WTC11 (cell line): ENCODE results near the gene UBE3C. TPM values are rescaled to one million over a fixed set of nuclear protein-coding genes. Genes with fewer than 3 reads are reported as not detected.
"Not testable (repeated sequence)": the region's sequence is repeated elsewhere in the genome, so short reads cannot be mapped to it uniquely, and the experiment has no call there.

Experiments
- ATAC-seq: fragments of 200-7000 bp; cut with Tn5 transposase; 2 replicates; pipeline ENCODE4 v1.10.0; 2021; ENCODE audit warnings: mild to moderate bottlenecking, moderate library complexity
- CTCF ChIA-PET: fragments of 300-600 bp; sonication (Branson Sonifier 250); formaldehyde crosslinking; loops from one replicate; lab custom pipeline; 2021; ENCODE audit warnings: antibody characterized with exemption; lab: Charles Lee
- POLR2A ChIA-PET: fragments of 350-600 bp; sonication (Branson Sonifier 250); formaldehyde crosslinking; loops from one replicate; lab custom pipeline; 2021; ENCODE audit warnings: antibody characterized with exemption; lab: Charles Lee
- DNase-seq: peaks from one replicate; pipeline ENCODE4 v3.0.0; 2021; ENCODE audit warnings: low spot score
- H3K27ac Mint-ChIP-seq: 2 replicates; pipeline ENCODE4 v1.8.0; 2021; ENCODE audit warnings: mixed read lengths
- H3K27me3 Mint-ChIP-seq: 2 replicates; pipeline ENCODE4 v1.8.0; 2021; ENCODE audit warnings: low read depth, mild to moderate bottlenecking, moderate library complexity, mixed read lengths
- H3K36me3 Mint-ChIP-seq: 2 replicates; pipeline ENCODE4 v1.8.0; 2021; ENCODE audit warnings: mixed read lengths
- H3K4me1 Mint-ChIP-seq: 2 replicates; pipeline ENCODE4 v1.8.0; 2022; ENCODE audit warnings: mixed read lengths
- H3K4me3 Mint-ChIP-seq: 2 replicates; pipeline ENCODE4 v1.8.0; 2021; ENCODE audit warnings: mild to moderate bottlenecking, moderate library complexity, mixed read lengths
- H3K9me3 Mint-ChIP-seq: 2 replicates; pipeline ENCODE4 v1.8.0; 2021; ENCODE audit warnings: mixed read lengths
- CBFB ChIP-seq: sonication (generic); formaldehyde crosslinking; IDR thresholded peaks from 2 replicates; pipeline ENCODE4 v1.8.1; 2022; ENCODE audit warnings: mild to moderate bottlenecking, low read depth, missing genetic modification reagents
- CREB1 ChIP-seq: sonication (generic); formaldehyde crosslinking; IDR thresholded peaks from 2 replicates; pipeline ENCODE4 v1.8.0; 2023; ENCODE audit warnings: mild to moderate bottlenecking, missing genetic modification reagents
- ETV6 ChIP-seq: sonication (generic); formaldehyde crosslinking; IDR thresholded peaks from 2 replicates; pipeline ENCODE4 v1.8.1; 2022; ENCODE audit warnings: mild to moderate bottlenecking, missing genetic modification reagents
- FOXJ3 ChIP-seq: sonication (generic); formaldehyde crosslinking; IDR thresholded peaks from 2 replicates; pipeline ENCODE4 v1.9.0; 2021; ENCODE audit warnings: missing genetic modification reagents, mild to moderate bottlenecking, borderline replicate concordance
- FOXK1 ChIP-seq: sonication (generic); formaldehyde crosslinking; IDR thresholded peaks from 2 replicates; pipeline ENCODE4 v1.8.0; 2022; ENCODE audit warnings: mild to moderate bottlenecking, moderate library complexity, missing genetic modification reagents
- GABPB1 ChIP-seq: sonication (generic); formaldehyde crosslinking; IDR thresholded peaks from 2 replicates; pipeline ENCODE4 v1.8.1; 2023; ENCODE audit warnings: mild to moderate bottlenecking, missing genetic modification reagents
- GRHL2 ChIP-seq: fragments of 250-450 bp; sonication (Bioruptor Pico); IDR thresholded peaks from 2 replicates; pipeline ENCODE4 v1.8.0; 2022; ENCODE audit warnings: mild to moderate bottlenecking, moderate library complexity; ENCODE audit not compliant: insufficient replicate concordance, severe bottlenecking
- GTF2I ChIP-seq: fragments of 250-450 bp; sonication (Bioruptor Pico); conservative IDR thresholded peaks from 2 replicates; pipeline ENCODE4 v1.4.0; 2021; ENCODE audit warnings: mild to moderate bottlenecking
- IRF2 ChIP-seq: sonication (generic); formaldehyde crosslinking; IDR thresholded peaks from 2 replicates; pipeline ENCODE4 v1.8.0; 2022; ENCODE audit warnings: low read depth, missing genetic modification reagents, borderline replicate concordance
- NFE2L1 ChIP-seq: sonication (generic); formaldehyde crosslinking; IDR thresholded peaks from 2 replicates; pipeline ENCODE4 v1.8.1; 2023; ENCODE audit warnings: missing genetic modification reagents
- TCF7 ChIP-seq: sonication (generic); formaldehyde crosslinking; IDR thresholded peaks from 2 replicates; pipeline ENCODE4 v1.8.0; 2022; ENCODE audit warnings: mild to moderate bottlenecking, low read depth, missing genetic modification reagents, moderate library complexity
- TEAD1 ChIP-seq: sonication (generic); formaldehyde crosslinking; IDR thresholded peaks from 2 replicates; pipeline ENCODE4 v1.8.0; 2022; ENCODE audit warnings: mild to moderate bottlenecking, missing genetic modification reagents
- ZNF219 ChIP-seq: sonication (generic); formaldehyde crosslinking; IDR thresholded peaks from 2 replicates; pipeline ENCODE4 v1.8.0; 2023; ENCODE audit warnings: missing genetic modification reagents, mild to moderate bottlenecking, borderline replicate concordance
- ZNF263 ChIP-seq: sonication (generic); formaldehyde crosslinking; IDR thresholded peaks from 2 replicates; pipeline ENCODE4 v1.8.1; 2022; ENCODE audit warnings: low read depth, mild to moderate bottlenecking, moderate library complexity, missing genetic modification reagents
- total RNA-seq: library from RNA; stranded (reverse); gene quantifications from 3 replicates; pipeline ENCODE4 v1.2.3, GENCODE V29; 2021
- TF ChIP-seq, protein P1 (sequence below): fragments of 200-600 bp; IDR thresholded peaks from 2 replicates; pipeline ENCODE4 v1.8.0; 2022; ENCODE audit warnings: antibody characterized with exemption
- TF ChIP-seq, protein P2 (sequence below): sonication (generic); formaldehyde crosslinking; IDR thresholded peaks from 2 replicates; pipeline ENCODE4 v1.8.1; 2023; ENCODE audit warnings: mild to moderate bottlenecking, missing genetic modification reagents
- TF ChIP-seq, protein P3 (sequence below): sonication (generic); formaldehyde crosslinking; IDR thresholded peaks from 2 replicates; pipeline ENCODE4 v1.8.0; 2023; ENCODE audit warnings: missing genetic modification reagents, mild to moderate bottlenecking, borderline replicate concordance

The UBE3C gene
- total RNA-seq, 1 experiment from 2014 or later, result 59.7 TPM

DNA sequence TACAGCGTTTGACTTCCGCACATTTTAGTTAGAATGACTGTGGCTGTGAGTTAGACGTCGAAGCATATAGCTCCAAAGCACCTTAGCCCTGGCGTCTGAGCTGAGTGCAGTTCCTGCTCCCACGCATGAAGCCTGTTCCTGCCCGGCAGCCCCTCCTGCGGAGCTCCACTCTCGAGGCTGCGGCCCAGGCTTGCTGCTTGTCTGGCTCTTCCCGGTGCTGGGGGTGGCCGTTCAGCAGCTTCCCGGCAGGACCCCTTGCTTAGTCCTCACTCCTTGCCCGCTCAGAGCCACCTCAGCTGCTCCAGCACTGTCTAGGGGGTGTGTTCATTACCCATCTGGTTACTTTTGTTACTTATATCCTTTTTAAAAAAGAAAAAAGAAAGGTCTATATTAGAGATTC, 109.9 kb downstream of the UBE3C start (continued):
- TF ChIP-seq NFE2L1 (CRISPR knock-in tag) (no peak), CBFB (CRISPR knock-in tag) (no peak), IRF2 (no peak), GTF2I (CRISPR knock-in tag) (no peak), ZNF263 (CRISPR knock-in tag) (no peak), ETV6 (CRISPR knock-in tag) (no peak)

DNA sequence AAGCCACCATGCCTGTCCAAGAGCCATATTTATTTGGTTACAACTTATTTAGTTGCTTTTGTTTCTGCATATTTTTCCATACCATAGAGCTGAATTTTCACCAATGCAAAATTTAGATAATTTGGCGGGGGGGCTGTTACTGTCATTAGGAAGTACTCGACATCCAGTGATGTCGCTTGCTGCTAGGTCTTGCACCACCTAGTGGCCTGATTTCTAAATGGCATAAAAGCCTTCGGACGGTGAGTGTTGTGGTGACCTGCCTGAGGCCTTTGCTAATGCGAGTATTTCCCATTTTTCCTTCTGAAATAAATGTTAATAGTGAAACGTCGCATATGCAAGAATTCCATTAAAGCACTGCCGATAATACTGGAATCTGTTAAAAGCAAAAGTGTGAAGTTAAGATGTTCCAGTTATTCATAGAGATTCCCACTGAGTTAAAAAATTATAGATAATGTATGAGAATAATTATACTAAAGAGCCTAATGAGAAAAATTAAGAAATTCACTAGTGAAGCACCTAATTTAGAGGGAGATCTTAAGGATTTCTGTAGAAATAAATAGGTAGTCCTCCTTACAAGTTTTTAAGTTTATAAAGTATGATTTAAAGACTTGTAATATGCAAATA, 112.0 kb downstream of the UBE3C start:
- TF ChIP-seq, protein P1, sequence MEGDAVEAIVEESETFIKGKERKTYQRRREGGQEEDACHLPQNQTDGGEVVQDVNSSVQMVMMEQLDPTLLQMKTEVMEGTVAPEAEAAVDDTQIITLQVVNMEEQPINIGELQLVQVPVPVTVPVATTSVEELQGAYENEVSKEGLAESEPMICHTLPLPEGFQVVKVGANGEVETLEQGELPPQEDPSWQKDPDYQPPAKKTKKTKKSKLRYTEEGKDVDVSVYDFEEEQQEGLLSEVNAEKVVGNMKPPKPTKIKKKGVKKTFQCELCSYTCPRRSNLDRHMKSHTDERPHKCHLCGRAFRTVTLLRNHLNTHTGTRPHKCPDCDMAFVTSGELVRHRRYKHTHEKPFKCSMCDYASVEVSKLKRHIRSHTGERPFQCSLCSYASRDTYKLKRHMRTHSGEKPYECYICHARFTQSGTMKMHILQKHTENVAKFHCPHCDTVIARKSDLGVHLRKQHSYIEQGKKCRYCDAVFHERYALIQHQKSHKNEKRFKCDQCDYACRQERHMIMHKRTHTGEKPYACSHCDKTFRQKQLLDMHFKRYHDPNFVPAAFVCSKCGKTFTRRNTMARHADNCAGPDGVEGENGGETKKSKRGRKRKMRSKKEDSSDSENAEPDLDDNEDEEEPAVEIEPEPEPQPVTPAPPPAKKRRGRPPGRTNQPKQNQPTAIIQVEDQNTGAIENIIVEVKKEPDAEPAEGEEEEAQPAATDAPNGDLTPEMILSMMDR, result peak; percentile 80
- TF ChIP-seq, protein P2, sequence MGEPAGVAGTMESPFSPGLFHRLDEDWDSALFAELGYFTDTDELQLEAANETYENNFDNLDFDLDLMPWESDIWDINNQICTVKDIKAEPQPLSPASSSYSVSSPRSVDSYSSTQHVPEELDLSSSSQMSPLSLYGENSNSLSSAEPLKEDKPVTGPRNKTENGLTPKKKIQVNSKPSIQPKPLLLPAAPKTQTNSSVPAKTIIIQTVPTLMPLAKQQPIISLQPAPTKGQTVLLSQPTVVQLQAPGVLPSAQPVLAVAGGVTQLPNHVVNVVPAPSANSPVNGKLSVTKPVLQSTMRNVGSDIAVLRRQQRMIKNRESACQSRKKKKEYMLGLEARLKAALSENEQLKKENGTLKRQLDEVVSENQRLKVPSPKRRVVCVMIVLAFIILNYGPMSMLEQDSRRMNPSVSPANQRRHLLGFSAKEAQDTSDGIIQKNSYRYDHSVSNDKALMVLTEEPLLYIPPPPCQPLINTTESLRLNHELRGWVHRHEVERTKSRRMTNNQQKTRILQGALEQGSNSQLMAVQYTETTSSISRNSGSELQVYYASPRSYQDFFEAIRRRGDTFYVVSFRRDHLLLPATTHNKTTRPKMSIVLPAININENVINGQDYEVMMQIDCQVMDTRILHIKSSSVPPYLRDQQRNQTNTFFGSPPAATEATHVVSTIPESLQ (CRISPR knock-in tag), result no peak
- Mint-ChIP-seq H3K27me3 (no peaks in the 10 kb centered on the region), H3K27ac (peak overlapping the region; percentile 53; the same call in 1 of the 2 replicates), H3K4me3 (no peak overlapping the region), H3K36me3 (peaks cover 45% of the 10 kb centered on the region), H3K9me3 (no peaks in the 10 kb centered on the region), H3K4me1 (no peaks in the 10 kb centered on the region)
- ChIA-PET CTCF (interaction anchor here (0.8 to 1.5 kb wide), 2 partner anchors 12 to 57 kb away, joined by 3 to 9 read pairs; no protein-coding TSS in a partner anchor), POLR2A (no interaction called here)
- DNase-seq, result peak; percentile 72
- peak; percentile 80 for ATAC-seq

DNA sequence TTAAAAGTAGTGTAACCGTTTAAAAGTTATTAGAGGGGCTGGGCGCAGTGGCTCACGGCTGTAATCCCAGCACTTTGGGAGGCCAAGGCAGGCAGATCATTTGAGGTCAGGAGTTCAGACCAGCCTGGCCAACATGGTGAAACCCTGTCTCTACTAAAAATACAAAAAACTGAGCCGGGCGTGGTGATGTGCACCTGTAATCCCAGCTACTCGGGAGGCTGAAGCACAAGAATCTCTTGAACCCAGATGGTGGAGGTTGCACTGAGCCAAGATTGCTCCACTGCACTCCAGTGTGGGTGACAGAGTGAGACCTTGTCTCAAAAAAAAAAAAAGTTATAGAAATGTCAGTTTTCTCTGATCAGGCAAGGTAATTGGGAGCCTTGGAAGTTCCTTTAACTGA, 113.1 kb downstream of the UBE3C start:
- H3K9me3 Mint-ChIP-seq, result not testable (repeated sequence)

DNA sequence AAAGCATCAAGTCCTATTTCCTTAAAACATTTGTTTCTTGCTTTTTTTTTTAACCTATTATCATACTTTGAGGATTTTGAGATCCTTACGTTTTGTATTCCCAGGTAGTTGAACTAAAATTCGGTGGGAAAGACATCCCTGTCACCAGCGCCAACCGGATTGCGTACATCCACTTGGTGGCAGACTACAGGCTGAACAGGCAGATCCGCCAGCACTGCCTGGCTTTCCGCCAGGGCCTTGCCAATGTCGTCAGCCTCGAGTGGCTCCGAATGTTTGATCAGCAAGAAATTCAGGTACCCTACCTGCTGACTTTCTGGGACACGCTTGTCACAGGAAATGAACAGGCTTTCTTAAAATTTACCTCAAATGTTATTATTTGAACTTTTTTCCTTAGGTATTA, 115.1 kb downstream of the UBE3C start:
- 0 out of 2 replicates have a peak overlapping the region, but pooled peaks have one; percentile 41 for H3K27ac Mint-ChIP-seq
- no peak overlapping the region for H3K4me3 Mint-ChIP-seq
- no peaks in the 10 kb centered on the region for H3K9me3 Mint-ChIP-seq
- DNase-seq (no peak), ATAC-seq (no peak)
- POLR2A ChIA-PET, result no interaction called here
- CTCF ChIA-PET, result no interaction called here
- no peaks in the 10 kb centered on the region for H3K4me1 Mint-ChIP-seq
- peaks cover 60% of the 10 kb centered on the region for H3K36me3 Mint-ChIP-seq
- H3K27me3 Mint-ChIP-seq, result no peaks in the 10 kb centered on the region
- TF ChIP-seq, protein P2 (CRISPR knock-in tag), result no peak
- TF ChIP-seq ZNF219 (CRISPR knock-in tag) (no peak), IRF2 (no peak), FOXJ3 (CRISPR knock-in tag) (no peak), TCF7 (CRISPR knock-in tag) (no peak), FOXK1 (CRISPR knock-in tag) (no peak), GRHL2 (CRISPR knock-in tag) (no peak), CREB1 (no peak), GABPB1 (no peak), TEAD1 (CRISPR knock-in tag) (no peak)
- TF ChIP-seq, protein P3, sequence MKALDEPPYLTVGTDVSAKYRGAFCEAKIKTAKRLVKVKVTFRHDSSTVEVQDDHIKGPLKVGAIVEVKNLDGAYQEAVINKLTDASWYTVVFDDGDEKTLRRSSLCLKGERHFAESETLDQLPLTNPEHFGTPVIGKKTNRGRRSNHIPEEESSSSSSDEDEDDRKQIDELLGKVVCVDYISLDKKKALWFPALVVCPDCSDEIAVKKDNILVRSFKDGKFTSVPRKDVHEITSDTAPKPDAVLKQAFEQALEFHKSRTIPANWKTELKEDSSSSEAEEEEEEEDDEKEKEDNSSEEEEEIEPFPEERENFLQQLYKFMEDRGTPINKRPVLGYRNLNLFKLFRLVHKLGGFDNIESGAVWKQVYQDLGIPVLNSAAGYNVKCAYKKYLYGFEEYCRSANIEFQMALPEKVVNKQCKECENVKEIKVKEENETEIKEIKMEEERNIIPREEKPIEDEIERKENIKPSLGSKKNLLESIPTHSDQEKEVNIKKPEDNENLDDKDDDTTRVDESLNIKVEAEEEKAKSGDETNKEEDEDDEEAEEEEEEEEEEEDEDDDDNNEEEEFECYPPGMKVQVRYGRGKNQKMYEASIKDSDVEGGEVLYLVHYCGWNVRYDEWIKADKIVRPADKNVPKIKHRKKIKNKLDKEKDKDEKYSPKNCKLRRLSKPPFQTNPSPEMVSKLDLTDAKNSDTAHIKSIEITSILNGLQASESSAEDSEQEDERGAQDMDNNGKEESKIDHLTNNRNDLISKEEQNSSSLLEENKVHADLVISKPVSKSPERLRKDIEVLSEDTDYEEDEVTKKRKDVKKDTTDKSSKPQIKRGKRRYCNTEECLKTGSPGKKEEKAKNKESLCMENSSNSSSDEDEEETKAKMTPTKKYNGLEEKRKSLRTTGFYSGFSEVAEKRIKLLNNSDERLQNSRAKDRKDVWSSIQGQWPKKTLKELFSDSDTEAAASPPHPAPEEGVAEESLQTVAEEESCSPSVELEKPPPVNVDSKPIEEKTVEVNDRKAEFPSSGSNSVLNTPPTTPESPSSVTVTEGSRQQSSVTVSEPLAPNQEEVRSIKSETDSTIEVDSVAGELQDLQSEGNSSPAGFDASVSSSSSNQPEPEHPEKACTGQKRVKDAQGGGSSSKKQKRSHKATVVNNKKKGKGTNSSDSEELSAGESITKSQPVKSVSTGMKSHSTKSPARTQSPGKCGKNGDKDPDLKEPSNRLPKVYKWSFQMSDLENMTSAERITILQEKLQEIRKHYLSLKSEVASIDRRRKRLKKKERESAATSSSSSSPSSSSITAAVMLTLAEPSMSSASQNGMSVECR (CRISPR knock-in tag), result no peak
- TF ChIP-seq, protein P1, result no peak

More for the DNA sequence above, 113.1 kb downstream of the UBE3C start:
- CTCF ChIA-PET, result interaction anchor here (1.4 kb wide), 1 partner anchor 15 kb away, joined by 7 read pairs; no protein-coding TSS in a partner anchor
- H3K4me3 Mint-ChIP-seq, POLR2A ChIA-PET, H3K27me3 Mint-ChIP-seq, ATAC-seq, H3K4me1 Mint-ChIP-seq, H3K27ac Mint-ChIP-seq, DNase-seq: not testable (repeated sequence)
- H3K36me3 Mint-ChIP-seq, result peaks cover 51% of the 10 kb centered on the region
